GM18868 (cell line): ENCODE measurements around the gene ZNF37A.
"Not testable (repeated sequence)": the region's sequence is repeated elsewhere in the genome, so short reads cannot be mapped to it uniquely, and the experiment has no call there.

Experiments used
- ATAC-seq: cut with Tn5 transposase; IDR thresholded peaks from one replicate; pipeline ENCODE4 v1.9.1; 2021; ENCODE audit warnings: mild to moderate bottlenecking, moderate library complexity; ENCODE audit not compliant: unreplicated experiment

ZNF37A gene

GRCh38 chr10:38094158-38094926, at the start of gene ZNF37A:
Gene ZNF37A, plus strand, starts transcription at chr10:38094337. Its CDS starts 2,281 bp downstream, at chr10:38096618.
- peak; percentile 98 for ATAC-seq

GRCh38 chr10:38045129-38045528, 49.0 kb upstream of the ZNF37A start:
- ATAC-seq, result no peak

GRCh38 chr10:38047666-38048065, 46.5 kb upstream of the ZNF37A start:
- ATAC-seq, result peak; percentile 92

- no peak for ATAC-seq
Measured at GRCh38 chr10:38050212-38050611, 43.9 kb upstream of the ZNF37A start.

GRCh38 chr10:38054361-38054797, 39.8 kb upstream of the ZNF37A start:
- no peak for ATAC-seq

GRCh38 chr10:38055274-38055894, 38.8 kb upstream of the ZNF37A start:
- not testable (repeated sequence) for ATAC-seq

- ATAC-seq, result not testable (repeated sequence)
Measured at GRCh38 chr10:38069663-38070062, 24.5 kb upstream of the ZNF37A start.

- no peak for ATAC-seq
Measured at GRCh38 chr10:38070501-38070900, 23.6 kb upstream of the ZNF37A start.

- ATAC-seq, result no peak
Measured at GRCh38 chr10:38072552-38072951, 21.6 kb upstream of the ZNF37A start.

GRCh38 chr10:38076687-38077086, 17.4 kb upstream of the ZNF37A start:
- no peak for ATAC-seq

GRCh38 chr10:38093318-38093717, 819 bp upstream of the ZNF37A start:
- ATAC-seq, result not testable (repeated sequence)

GRCh38 chr10:38093816-38094157, 350 bp upstream of the ZNF37A start:
- no peak for ATAC-seq

- no peak for ATAC-seq
Measured at GRCh38 chr10:38094927-38095574, 914 bp downstream of the ZNF37A start.

GRCh38 chr10:38102880-38103279, 8.7 kb downstream of the ZNF37A start:
- ATAC-seq, result no peak

- ATAC-seq, result no peak
Measured at GRCh38 chr10:38103756-38104155, 9.6 kb downstream of the ZNF37A start.

GRCh38 chr10:38112159-38112558, 18.0 kb downstream of the ZNF37A start:
- no peak for ATAC-seq

GRCh38 chr10:38118072-38118807, 24.1 kb downstream of the ZNF37A start:
- ATAC-seq, result no peak

GRCh38 chr10:38119038-38119437, 24.9 kb downstream of the ZNF37A start:
- ATAC-seq, result no peak

GRCh38 chr10:38127812-38128211, 33.7 kb downstream of the ZNF37A start:
- no peak for ATAC-seq

GRCh38 chr10:38143587-38143986, 49.5 kb downstream of the ZNF37A start:
- no peak for ATAC-seq
